Neuronal stem cell (in vitro differentiated cells): Measurements from ENCODE around the gene DIPK1A.

Experiments used
- DNase-seq: peaks from one replicate; pipeline ENCODE4 v3.0.0-alpha.2; 2013; ENCODE audit warnings: low spot score
- H2AFZ ChIP-seq: one replicate; pipeline ENCODE4 v1.6.1; 2013; ENCODE audit warnings: mild to moderate bottlenecking, low read length, inconsistent platforms
- H2AK5ac ChIP-seq: 2 replicates; pipeline ENCODE4 v1.6.1; 2013; ENCODE audit warnings: low read depth, mild to moderate bottlenecking, inconsistent platforms, low read length, moderate library complexity, mixed read lengths
- H2BK120ac ChIP-seq: 2 replicates; pipeline ENCODE4 v1.6.1; 2013; ENCODE audit warnings: low read depth, mild to moderate bottlenecking, inconsistent platforms, low read length, moderate library complexity, mixed read lengths
- H2BK12ac ChIP-seq: one replicate; pipeline ENCODE4 v1.6.1; 2013; ENCODE audit warnings: low read length, inconsistent platforms
- H2BK15ac ChIP-seq: 2 replicates; pipeline ENCODE4 v1.6.1; 2013; ENCODE audit warnings: mild to moderate bottlenecking, low read length, inconsistent platforms, mixed read lengths
- H2BK5ac ChIP-seq: one replicate; pipeline ENCODE4 v1.6.1; 2013; ENCODE audit warnings: inconsistent platforms, mild to moderate bottlenecking, low read length, moderate library complexity
- H3K14ac ChIP-seq: one replicate; pipeline ENCODE4 v1.6.1; 2013; ENCODE audit warnings: low read length, inconsistent platforms
- H3K18ac ChIP-seq: 2 replicates; pipeline ENCODE4 v1.6.1; 2013; ENCODE audit warnings: low read length, inconsistent platforms
- H3K23ac ChIP-seq: 2 replicates; pipeline ENCODE4 v1.6.1; 2013; ENCODE audit warnings: low read depth, mild to moderate bottlenecking, mixed read lengths, low read length, inconsistent platforms; ENCODE audit not compliant: poor library complexity
- H3K27ac ChIP-seq: replicated peaks from 3 replicates; pipeline ENCODE4 v1.5.1; 2013; ENCODE audit warnings: low read length, inconsistent platforms
- H3K27me3 ChIP-seq, 3 experiments: 2 replicates each; pipeline ENCODE4 v1.6.1; 2013; ENCODE audit warnings: low read length in 3 of 3, mild to moderate bottlenecking in 2 of 3, inconsistent platforms in 1 of 3, low read depth in 1 of 3, mixed read lengths in 1 of 3, moderate library complexity in 1 of 3; ENCODE audit not compliant: control insufficient read depth in 3 of 3, insufficient read depth in 3 of 3
- H3K36me3 ChIP-seq, 2 donors: replicated peaks in 1 of 2; 2 replicates each; pipeline ENCODE4 v1.6.1; 2013; ENCODE audit warnings: low read length in 2 of 2; ENCODE audit not compliant: control insufficient read depth in 2 of 2, insufficient read depth in 2 of 2
- H3K4ac ChIP-seq: 2 replicates; pipeline ENCODE4 v1.6.1; 2013; ENCODE audit warnings: inconsistent platforms, mild to moderate bottlenecking, low read length, moderate library complexity
- H3K4me1 ChIP-seq, 2 donors: 1 replicate in 1 of 2; 2 replicates in 1 of 2; pipeline ENCODE4 v1.6.1; 2013; ENCODE audit warnings: low read length in 2 of 2, low read depth in 1 of 2; ENCODE audit not compliant: control insufficient read depth in 2 of 2, insufficient read depth in 1 of 2
- H3K4me2 ChIP-seq: one replicate; pipeline ENCODE4 v1.6.1; 2013; ENCODE audit warnings: mild to moderate bottlenecking, low read length, inconsistent platforms; ENCODE audit not compliant: insufficient read depth, poor library complexity, severe bottlenecking
- H3K4me3 ChIP-seq, 2 donors: 2 replicates each; pipeline ENCODE4 v1.5.1; 2013; ENCODE audit warnings: low read length in 2 of 2, mild to moderate bottlenecking in 2 of 2, inconsistent platforms in 1 of 2, moderate library complexity in 1 of 2
- H3K79me1 ChIP-seq: one replicate; pipeline ENCODE4 v1.6.1; 2013; ENCODE audit warnings: low read depth, mild to moderate bottlenecking, inconsistent platforms, low read length, moderate library complexity
- H3K9ac ChIP-seq: one replicate; pipeline ENCODE4 v1.6.1; 2013; ENCODE audit warnings: mild to moderate bottlenecking, low read depth, low read length, inconsistent platforms; ENCODE audit not compliant: poor library complexity
- H3K9me3 ChIP-seq, 2 donors: replicated peaks in 1 of 2; 2 replicates each; pipeline versions ENCODE3 to v1.6.1; 2013; ENCODE audit warnings: low read length in 2 of 2, mild to moderate bottlenecking in 2 of 2, inconsistent platforms in 1 of 2, low read depth in 1 of 2, mixed read lengths in 1 of 2, moderate library complexity in 1 of 2; ENCODE audit not compliant: control insufficient read depth in 2 of 2, insufficient read depth in 1 of 2
- H4K8ac ChIP-seq: one replicate; pipeline ENCODE4 v1.6.1; 2013; ENCODE audit warnings: low read depth, mild to moderate bottlenecking, inconsistent platforms, low read length, moderate library complexity
- H4K91ac ChIP-seq: one replicate; pipeline ENCODE4 v1.6.1; 2013; ENCODE audit warnings: low read length, low read depth, mild to moderate bottlenecking, inconsistent platforms; ENCODE audit not compliant: poor library complexity
- WGBS, 2 donors: extraction: QIAGEN DNeasy Blood & Tissue Kit; methylation state at CpG; one replicate each; pipeline ENCODE4 v1.1.7; 2013; ENCODE audit warnings: missing lambda C conversion rate in 2 of 2, mixed read lengths in 1 of 2; ENCODE audit not compliant: insufficient read length in 2 of 2, insufficient replicate concordance in 1 of 2; ENCODE audit errors: extremely low coverage in 2 of 2; 5-methylcytosine and 5-hydroxymethylcytosine counted together

Gene DIPK1A

GRCh38 chr1:92922356-92923035 lies 38.8 kb downstream of the DIPK1A start:
- no peak overlapping the region for H3K4me3 ChIP-seq
- no peak overlapping the region for H2AK5ac ChIP-seq

GRCh38 chr1:92921031-92922023 lies 39.9 kb downstream of the DIPK1A start:
- no CpG with 5 or more reads among the region's 8 CpGs for WGBS, 2 donors
- no peak overlapping the region for H3K27ac ChIP-seq
- H3K4me3 ChIP-seq: no peak overlapping the region

More at GRCh38 chr1:92922356-92923035, 38.8 kb downstream of the DIPK1A start:
- Histone ChIP-seq H2BK12ac (no peak overlapping the region), H2AFZ (no peak overlapping the region), H3K9me3 (no peaks in the 10 kb centered on the region), H3K36me3 (no peaks in the 10 kb centered on the region), H3K4me2 (no peak overlapping the region), H3K18ac (no peak overlapping the region), H3K4ac (no peak overlapping the region), H3K79me1 (no peaks in the 10 kb centered on the region), H3K14ac (no peak overlapping the region), H2BK120ac (no peak overlapping the region), H4K8ac (no peak overlapping the region), H2BK5ac (no peak overlapping the region), H4K91ac (no peak overlapping the region), H3K9ac (no peak overlapping the region), H3K27me3 (no peaks in the 10 kb centered on the region), H3K27ac (no peak overlapping the region), H3K4me1 (no peaks in the 10 kb centered on the region), H2BK15ac (no peak overlapping the region), H3K23ac (no peak overlapping the region)
- no CpG with 5 or more reads among the region's 9 CpGs for WGBS, 2 donors
- no peak for DNase-seq

GRCh38 chr1:92916899-92917298 lies 44.4 kb downstream of the DIPK1A start:
- Histone ChIP-seq H3K14ac (no peak overlapping the region), H3K27ac (no peak overlapping the region), H3K23ac (no peak overlapping the region), H2BK15ac (no peak overlapping the region), H2BK120ac (no peak overlapping the region), H4K91ac (no peak overlapping the region), H3K9me3 (no peaks in the 10 kb centered on the region), H3K27me3 (no peaks in the 10 kb centered on the region), H3K9ac (no peak overlapping the region), H3K36me3 (no peaks in the 10 kb centered on the region), H3K4me1 (no peaks in the 10 kb centered on the region), H2AFZ (no peak overlapping the region), H3K4ac (no peak overlapping the region), H3K4me2 (no peak overlapping the region), H2AK5ac (no peak overlapping the region), H3K79me1 (no peaks in the 10 kb centered on the region), H4K8ac (no peak overlapping the region), H2BK12ac (no peak overlapping the region), H3K4me3 (no peak overlapping the region), H2BK5ac (no peak overlapping the region), H3K18ac (no peak overlapping the region)
- no peak for DNase-seq

More at GRCh38 chr1:92921031-92922023, 39.9 kb downstream of the DIPK1A start:
- H3K4me2 ChIP-seq: no peak overlapping the region
- no peak overlapping the region for H2BK120ac ChIP-seq
- H3K9ac ChIP-seq: no peak overlapping the region
- no peaks in the 10 kb centered on the region for H3K4me1 ChIP-seq
- no peaks in the 10 kb centered on the region for H3K36me3 ChIP-seq
- no peak overlapping the region for H3K4ac ChIP-seq
- H4K91ac ChIP-seq: no peak overlapping the region
- no peak for DNase-seq
- no peak overlapping the region for H2BK12ac ChIP-seq
- no peaks in the 10 kb centered on the region for H3K79me1 ChIP-seq
- no peak overlapping the region for H2BK15ac ChIP-seq
- H3K18ac ChIP-seq: no peak overlapping the region
- H4K8ac ChIP-seq: no peak overlapping the region
- no peak overlapping the region for H2BK5ac ChIP-seq
- no peak overlapping the region for H3K14ac ChIP-seq
- H2AFZ ChIP-seq: no peak overlapping the region
- no peak overlapping the region for H3K23ac ChIP-seq
- H3K9me3 ChIP-seq: no peaks in the 10 kb centered on the region
- H3K27me3 ChIP-seq: no peaks in the 10 kb centered on the region
- no peak overlapping the region for H2AK5ac ChIP-seq

- H3K9me3 ChIP-seq: no peaks in the 10 kb centered on the region
- no peak overlapping the region for H4K8ac ChIP-seq
- H3K4me2 ChIP-seq: no peak overlapping the region
- H2AFZ ChIP-seq: no peak overlapping the region
- H2BK15ac ChIP-seq: no peak overlapping the region
- H3K79me1 ChIP-seq: no peaks in the 10 kb centered on the region
- H4K91ac ChIP-seq: no peak overlapping the region
- no peak overlapping the region for H3K4me3 ChIP-seq
- no peak for DNase-seq
- H3K4me1 ChIP-seq: no peaks in the 10 kb centered on the region
- H2BK120ac ChIP-seq: no peak overlapping the region
- no CpG with 5 or more reads among the region's 1 CpG for WGBS, 2 donors
- no peak overlapping the region for H2BK12ac ChIP-seq
- H3K27ac ChIP-seq: no peak overlapping the region
- no peak overlapping the region for H3K9ac ChIP-seq
- no peak overlapping the region for H3K4ac ChIP-seq
- no peak overlapping the region for H2BK5ac ChIP-seq
- H3K23ac ChIP-seq: no peak overlapping the region
- no peak overlapping the region for H3K14ac ChIP-seq
- H3K27me3 ChIP-seq: no peaks in the 10 kb centered on the region
- no peaks in the 10 kb centered on the region for H3K36me3 ChIP-seq
- H2AK5ac ChIP-seq: no peak overlapping the region
- H3K18ac ChIP-seq: no peak overlapping the region
Measured at GRCh38 chr1:92915547-92915946, 45.7 kb downstream of the DIPK1A start.
